ENCODE measurements around the gene GRIK1. TPM values are rescaled to one million over a fixed set of nuclear protein-coding genes. Genes with fewer than 3 reads are reported as not detected.

GRIK1 gene
- polyA plus RNA-seq, 1 experiment = not detected

- no peak for DNase-seq (ENCODE audit: low read depth, low spot score)
- ChIA-PET CTCF (no interaction called here), POLR2A (no interaction called here)
- Histone ChIP-seq H3K9me3 (ENCODE audit: control insufficient read depth, insufficient read depth, low read length) (no peaks in the 10 kb centered on the region), H3K27ac (ENCODE audit: low read depth, low read length) (no peak overlapping the region), H3K27me3 (ENCODE audit: control insufficient read depth, insufficient read depth, low read length) (no peaks in the 10 kb centered on the region), H3K4me3 (ENCODE audit: low read depth, low read length) (no peak overlapping the region)
- no peak for TF ChIP-seq CTCF (IDR thresholded peaks at IDR 0.05; ENCODE audit: low read depth, low read length)
Measured at GRCh38 chr21:29887313-29888009, 52.3 kb downstream of the GRIK1 start.

DNA sequence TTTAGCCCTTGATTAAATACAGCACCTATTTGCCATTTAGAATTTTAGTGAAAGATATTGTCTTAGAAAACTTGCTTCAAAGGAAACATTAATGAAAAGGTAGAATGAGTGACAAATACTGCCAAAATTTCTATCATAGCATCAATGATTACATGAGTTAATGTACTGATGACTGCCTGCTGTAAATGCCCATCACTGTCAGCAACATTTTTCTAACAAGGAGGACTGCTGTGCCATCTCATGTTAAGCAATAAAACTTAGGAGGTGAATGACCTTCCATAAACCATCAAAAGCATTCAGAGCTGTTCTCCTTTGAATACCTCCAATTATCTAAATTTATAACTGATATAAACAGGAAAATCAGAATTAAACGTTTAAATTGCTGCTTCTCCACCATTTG, 54.3 kb downstream of the GRIK1 start:
- H3K9me3 ChIP-seq (ENCODE audit: control insufficient read depth, insufficient read depth, low read length) = no peaks in the 10 kb centered on the region
- H3K27ac ChIP-seq (ENCODE audit: low read depth, low read length) = no peak overlapping the region
- ChIA-PET POLR2A (no interaction called here), CTCF (no interaction called here)
- no peak for DNase-seq (ENCODE audit: low read depth, low spot score)
- no peak overlapping the region for H3K4me3 ChIP-seq (ENCODE audit: low read depth, low read length)
- no peak for TF ChIP-seq CTCF (IDR thresholded peaks at IDR 0.05; ENCODE audit: low read depth, low read length)
- no peaks in the 10 kb centered on the region for H3K27me3 ChIP-seq (ENCODE audit: control insufficient read depth, insufficient read depth, low read length)

- Histone ChIP-seq H3K9me3 (ENCODE audit: control insufficient read depth, insufficient read depth, low read length) (no peaks in the 10 kb centered on the region), H3K27ac (ENCODE audit: low read depth, low read length) (no peak overlapping the region), H3K4me3 (ENCODE audit: low read depth, low read length) (no peak overlapping the region), H3K27me3 (ENCODE audit: control insufficient read depth, insufficient read depth, low read length) (no peaks in the 10 kb centered on the region)
- ChIA-PET CTCF (no interaction called here), POLR2A (no interaction called here)
- TF ChIP-seq CTCF (IDR thresholded peaks at IDR 0.05; ENCODE audit: low read depth, low read length) = no peak
- no peak for DNase-seq (ENCODE audit: low read depth, low spot score)
Measured at GRCh38 chr21:29875873-29876272, 63.9 kb downstream of the GRIK1 start.

GRCh38 chr21:29875036-29875716, 64.6 kb downstream of the GRIK1 start:
- Histone ChIP-seq H3K9me3 (ENCODE audit: control insufficient read depth, insufficient read depth, low read length) (no peaks in the 10 kb centered on the region), H3K27me3 (ENCODE audit: control insufficient read depth, insufficient read depth, low read length) (no peaks in the 10 kb centered on the region), H3K27ac (ENCODE audit: low read depth, low read length) (no peak overlapping the region), H3K4me3 (ENCODE audit: low read depth, low read length) (no peak overlapping the region)
- no peak for TF ChIP-seq CTCF (IDR thresholded peaks at IDR 0.05; ENCODE audit: low read depth, low read length)
- no peak for DNase-seq (ENCODE audit: low read depth, low spot score)
- POLR2A ChIA-PET = no interaction called here
- CTCF ChIA-PET = no interaction called here

- CTCF ChIA-PET = no interaction called here
- no peaks in the 10 kb centered on the region for H3K27me3 ChIP-seq (ENCODE audit: control insufficient read depth, insufficient read depth, low read length)
- TF ChIP-seq CTCF (IDR thresholded peaks at IDR 0.05; ENCODE audit: low read depth, low read length) = no peak
- POLR2A ChIA-PET = no interaction called here
- no peaks in the 10 kb centered on the region for H3K9me3 ChIP-seq (ENCODE audit: control insufficient read depth, insufficient read depth, low read length)
- no peak overlapping the region for H3K4me3 ChIP-seq (ENCODE audit: low read depth, low read length)
- no peak overlapping the region for H3K27ac ChIP-seq (ENCODE audit: low read depth, low read length)
- no peak for DNase-seq (ENCODE audit: low read depth, low spot score)
Measured at GRCh38 chr21:29873908-29874307, 65.9 kb downstream of the GRIK1 start.
